ENCODE results near the gene PRKAB1. TPM values are rescaled to one million over a fixed set of nuclear protein-coding genes. Genes with fewer than 3 reads are reported as not detected.

The PRKAB1 gene
- total RNA-seq: 10 to 100 TPM; 15.7 to 51.8 (median 32.1) TPM

- no peak for TF ChIP-seq CTCF (IDR thresholded peaks at IDR 0.05; ENCODE audit: low read depth)
Observed at GRCh38 chr12:119667577-119668323, at the start of gene PRKAB1. TSS of gene PRKAB1 (plus strand) at chr12:119668133. CDS start at chr12:119668245, 112 bp downstream.

GRCh38 chr12:119620490-119620889 is 47.4 kb upstream of the PRKAB1 start:
- no peak for TF ChIP-seq CTCF (IDR thresholded peaks at IDR 0.05; ENCODE audit: low read depth)

- no peak for TF ChIP-seq CTCF (IDR thresholded peaks at IDR 0.05; ENCODE audit: low read depth)
Observed at GRCh38 chr12:119621878-119622277, 46.1 kb upstream of the PRKAB1 start.

GRCh38 chr12:119624966-119625365 is 43.0 kb upstream of the PRKAB1 start:
- TF ChIP-seq CTCF (IDR thresholded peaks at IDR 0.05; ENCODE audit: low read depth): no peak

- no peak for TF ChIP-seq CTCF (IDR thresholded peaks at IDR 0.05; ENCODE audit: low read depth)
Observed at GRCh38 chr12:119627019-119627643, 40.8 kb upstream of the PRKAB1 start.

- TF ChIP-seq CTCF (IDR thresholded peaks at IDR 0.05; ENCODE audit: low read depth): no peak
Observed at GRCh38 chr12:119627686-119628085, 40.2 kb upstream of the PRKAB1 start.

- TF ChIP-seq CTCF (IDR thresholded peaks at IDR 0.05; ENCODE audit: low read depth): no peak
Observed at GRCh38 chr12:119630223-119630780, 37.6 kb upstream of the PRKAB1 start.

Data from subcutaneous adipose tissue (tissue), 4 donors.